ENCODE data around the gene KCNIP1. TPM values are rescaled to one million over a fixed set of nuclear protein-coding genes. Genes with fewer than 3 reads are reported as not detected.

The KCNIP1 gene
- total RNA-seq, 1 donor from 2014 or later = 2.3 TPM

DNA sequence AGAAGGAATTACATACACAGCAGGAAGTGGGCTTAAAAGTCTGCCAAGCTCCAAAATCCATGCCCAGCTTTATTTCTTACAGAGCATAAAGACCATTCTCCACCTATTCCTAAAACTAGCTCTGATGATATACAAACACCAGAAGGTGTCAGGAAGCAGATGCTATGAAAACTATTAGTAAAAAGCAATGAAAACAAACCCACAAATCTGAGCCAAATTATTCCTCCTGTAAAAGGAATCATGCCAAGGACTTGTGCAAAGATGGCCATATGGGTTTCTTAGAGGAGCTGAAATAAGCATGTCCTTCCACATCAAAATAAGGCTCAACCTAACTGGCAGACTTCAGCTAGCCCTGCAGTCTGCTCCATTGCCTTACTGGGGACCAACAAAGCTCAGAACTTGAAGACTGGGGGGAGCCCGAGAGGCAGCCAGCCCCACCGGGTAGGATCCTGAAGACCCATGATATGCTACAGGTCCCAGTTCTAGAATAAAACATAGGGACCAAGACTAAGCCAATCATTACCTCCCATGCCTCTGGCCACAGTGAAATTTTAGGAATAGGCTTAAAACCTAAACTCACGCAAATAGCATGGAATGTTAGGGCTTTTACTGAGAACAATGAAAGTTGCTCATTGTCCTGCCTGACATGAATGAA lies 236.9 kb downstream of the KCNIP1 start:
- no peak overlapping the region for H3K27ac Mint-ChIP-seq
- peaks cover 9% of the 10 kb centered on the region for H3K9me3 Mint-ChIP-seq
- peaks cover 7% of the 10 kb centered on the region for H3K27me3 Mint-ChIP-seq (ENCODE audit: low read depth)
- no peak overlapping the region for H3K4me3 Mint-ChIP-seq
- TF ChIP-seq, protein P1, sequence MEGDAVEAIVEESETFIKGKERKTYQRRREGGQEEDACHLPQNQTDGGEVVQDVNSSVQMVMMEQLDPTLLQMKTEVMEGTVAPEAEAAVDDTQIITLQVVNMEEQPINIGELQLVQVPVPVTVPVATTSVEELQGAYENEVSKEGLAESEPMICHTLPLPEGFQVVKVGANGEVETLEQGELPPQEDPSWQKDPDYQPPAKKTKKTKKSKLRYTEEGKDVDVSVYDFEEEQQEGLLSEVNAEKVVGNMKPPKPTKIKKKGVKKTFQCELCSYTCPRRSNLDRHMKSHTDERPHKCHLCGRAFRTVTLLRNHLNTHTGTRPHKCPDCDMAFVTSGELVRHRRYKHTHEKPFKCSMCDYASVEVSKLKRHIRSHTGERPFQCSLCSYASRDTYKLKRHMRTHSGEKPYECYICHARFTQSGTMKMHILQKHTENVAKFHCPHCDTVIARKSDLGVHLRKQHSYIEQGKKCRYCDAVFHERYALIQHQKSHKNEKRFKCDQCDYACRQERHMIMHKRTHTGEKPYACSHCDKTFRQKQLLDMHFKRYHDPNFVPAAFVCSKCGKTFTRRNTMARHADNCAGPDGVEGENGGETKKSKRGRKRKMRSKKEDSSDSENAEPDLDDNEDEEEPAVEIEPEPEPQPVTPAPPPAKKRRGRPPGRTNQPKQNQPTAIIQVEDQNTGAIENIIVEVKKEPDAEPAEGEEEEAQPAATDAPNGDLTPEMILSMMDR (IDR thresholded peaks at IDR 0.05; ENCODE audit: unreplicated experiment) = no peak
- H3K4me1 Mint-ChIP-seq = peaks cover 11% of the 10 kb centered on the region
- peaks cover 4% of the 10 kb centered on the region for H3K36me3 Mint-ChIP-seq
- DNase-seq (ENCODE audit: low spot score in 2 of 2, unreplicated experiment in 2 of 2) = no peak

DNA sequence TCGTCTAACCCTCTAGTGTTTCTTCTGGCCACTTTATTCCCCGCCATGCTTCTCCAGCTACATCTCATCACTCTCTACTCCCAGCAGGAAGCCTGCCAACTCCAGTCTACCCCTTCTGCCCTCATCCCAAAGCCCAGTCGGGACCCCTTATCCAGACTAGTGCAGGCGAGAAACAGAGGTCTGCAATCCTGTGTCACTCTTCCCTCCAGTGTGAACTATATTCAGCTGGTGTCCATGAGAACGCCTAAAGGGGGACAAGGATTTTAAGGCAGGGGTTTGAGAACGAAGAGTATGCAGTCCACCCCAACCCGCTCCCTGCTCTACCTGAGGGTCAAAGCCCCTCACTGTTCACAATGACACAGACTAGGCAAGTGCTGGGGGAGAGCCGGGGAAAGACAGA lies 238.0 kb downstream of the KCNIP1 start:
- DNase-seq (ENCODE audit: low spot score in 2 of 2, unreplicated experiment in 2 of 2) = no peak

DNA sequence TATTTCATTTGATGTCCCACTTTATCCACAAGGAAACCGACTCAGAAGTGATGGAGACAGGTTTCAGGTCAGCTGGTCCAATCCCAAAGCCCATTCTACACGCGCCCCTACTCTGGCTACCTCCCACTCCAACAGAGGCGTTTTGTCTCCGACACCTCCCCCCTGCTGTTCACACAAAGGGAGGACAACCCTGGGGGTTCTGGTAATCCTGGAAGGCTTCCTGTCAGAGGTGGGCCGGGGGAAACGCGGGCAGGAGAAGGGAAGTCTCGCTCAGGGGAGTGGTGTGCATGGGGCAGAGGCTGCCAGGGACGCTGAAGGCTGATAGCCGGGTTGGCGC lies 240.0 kb downstream of the KCNIP1 start:
- Mint-ChIP-seq H3K4me3 (no peak overlapping the region), H3K36me3 (no peaks in the 10 kb centered on the region), H3K27me3 (ENCODE audit: low read depth) (peaks cover 7% of the 10 kb centered on the region), H3K27ac (no peak overlapping the region), H3K4me1 (peaks cover 41% of the 10 kb centered on the region), H3K9me3 (no peaks in the 10 kb centered on the region)
- DNase-seq (ENCODE audit: low spot score in 2 of 2, unreplicated experiment in 2 of 2) = no peak
- TF ChIP-seq, protein P1 (IDR thresholded peaks at IDR 0.05; ENCODE audit: unreplicated experiment) = no peak

More for the DNA sequence above, 238.0 kb downstream of the KCNIP1 start:
- H3K27me3 Mint-ChIP-seq (ENCODE audit: low read depth) = peaks cover 7% of the 10 kb centered on the region
- H3K4me1 Mint-ChIP-seq = peaks cover 20% of the 10 kb centered on the region
- no peaks in the 10 kb centered on the region for H3K36me3 Mint-ChIP-seq
- H3K27ac Mint-ChIP-seq = no peak overlapping the region
- H3K9me3 Mint-ChIP-seq = no peaks in the 10 kb centered on the region
- no peak overlapping the region for H3K4me3 Mint-ChIP-seq
- TF ChIP-seq, protein P1 (IDR thresholded peaks at IDR 0.05; ENCODE audit: unreplicated experiment) = no peak

DNA sequence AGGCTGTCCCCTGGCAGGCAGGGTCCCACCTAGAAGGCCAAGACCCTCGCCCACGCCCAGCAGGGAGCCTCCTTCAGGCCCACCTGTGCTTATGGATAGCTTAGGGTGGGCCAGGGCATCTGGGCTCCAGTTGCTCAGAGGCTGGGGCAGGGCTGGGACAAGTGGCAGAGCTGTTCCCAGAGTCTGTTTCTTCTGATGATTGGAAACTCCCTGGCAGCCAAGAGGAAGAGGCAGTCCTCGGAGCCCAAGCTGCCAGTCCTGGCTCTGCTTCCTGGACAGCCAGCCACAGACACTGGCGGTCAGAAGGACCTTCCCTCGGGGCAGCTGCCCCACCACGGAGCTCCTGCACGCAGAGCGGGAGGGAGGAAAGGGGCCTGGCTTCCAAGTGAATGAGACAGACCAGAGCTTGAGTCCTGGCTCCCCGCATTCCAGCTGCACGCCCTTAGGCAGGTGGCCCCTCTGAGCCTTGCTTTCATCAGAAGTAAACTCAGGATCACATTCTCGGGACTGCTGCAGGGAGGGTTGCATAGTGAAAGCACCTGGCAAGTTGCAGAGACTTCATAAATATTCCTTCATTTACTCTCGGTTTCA lies 241.8 kb downstream of the KCNIP1 start:
- H3K27me3 Mint-ChIP-seq (ENCODE audit: low read depth) = peaks cover 6% of the 10 kb centered on the region
- TF ChIP-seq, protein P1 (IDR thresholded peaks at IDR 0.05; ENCODE audit: unreplicated experiment) = no peak
- H3K36me3 Mint-ChIP-seq = no peaks in the 10 kb centered on the region
- H3K4me1 Mint-ChIP-seq = peaks cover 58% of the 10 kb centered on the region
- H3K9me3 Mint-ChIP-seq = no peaks in the 10 kb centered on the region
- peak; percentile 56 to 74 for DNase-seq (ENCODE audit: low spot score in 2 of 2, unreplicated experiment in 2 of 2)
- peak overlapping the region; percentile 31 for H3K4me3 Mint-ChIP-seq
- peak overlapping the region; percentile 99 for H3K27ac Mint-ChIP-seq

DNA sequence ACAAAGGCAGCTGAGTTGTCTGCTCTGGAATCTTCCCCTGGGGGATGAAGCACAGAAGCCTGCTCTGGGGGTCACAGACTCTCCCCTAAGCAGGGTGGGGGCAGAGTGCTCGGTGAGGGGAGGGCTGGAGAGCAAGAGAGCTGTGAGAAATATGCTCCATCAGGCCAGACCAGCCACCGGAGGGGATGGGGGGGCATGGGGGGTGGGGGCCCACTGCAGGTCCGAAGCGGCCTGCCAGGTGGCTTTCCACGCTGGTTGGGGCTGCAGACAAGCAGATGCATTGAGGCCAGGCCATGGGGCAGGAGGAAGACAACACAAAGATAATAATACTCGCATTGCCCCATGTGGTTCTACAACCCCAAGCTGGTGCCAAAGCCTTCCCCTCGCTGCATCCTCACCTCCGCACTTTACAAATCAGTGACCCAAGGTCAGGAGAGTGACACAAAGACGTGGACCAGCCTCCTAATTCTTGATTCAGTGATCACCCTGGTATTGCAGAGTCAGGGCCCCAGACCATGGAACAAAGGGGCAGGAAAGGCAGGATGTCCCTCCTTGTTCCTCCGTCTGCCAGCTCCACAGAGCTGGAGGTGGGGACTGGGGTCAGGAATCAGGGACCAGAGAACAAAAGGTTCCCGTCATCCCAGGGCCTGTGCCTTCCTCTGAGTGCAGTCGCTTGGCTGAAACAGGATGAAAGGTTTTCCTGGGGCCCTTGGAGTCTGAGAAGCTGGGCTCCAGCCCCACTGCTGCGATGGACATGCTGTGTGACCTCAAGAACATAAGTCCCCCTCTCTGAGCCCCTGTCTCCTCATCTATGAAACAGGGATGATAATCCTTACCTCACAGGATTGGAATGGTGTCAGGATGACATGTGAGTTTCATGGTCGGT lies 242.5 kb downstream of the KCNIP1 start:
- H3K4me1 Mint-ChIP-seq = peaks cover 65% of the 10 kb centered on the region
- no peak for DNase-seq (ENCODE audit: low spot score in 2 of 2, unreplicated experiment in 2 of 2)

More for the DNA sequence above, 242.5 kb downstream of the KCNIP1 start:
- H3K4me3 Mint-ChIP-seq = peak overlapping the region; percentile 31
- TF ChIP-seq, protein P1 (IDR thresholded peaks at IDR 0.05; ENCODE audit: unreplicated experiment) = no peak
- H3K36me3 Mint-ChIP-seq = no peaks in the 10 kb centered on the region
- peaks cover 6% of the 10 kb centered on the region for H3K27me3 Mint-ChIP-seq (ENCODE audit: low read depth)
- H3K27ac Mint-ChIP-seq = peak overlapping the region; percentile 99
- H3K9me3 Mint-ChIP-seq = no peaks in the 10 kb centered on the region

All from mesothelial cell of epicardium (in vitro differentiated cells).